ENCODE results near the gene ZNF425. TPM values are rescaled to one million over a fixed set of nuclear protein-coding genes. Genes with fewer than 3 reads are reported as not detected.
A peak's percentile ranks its signal among the peaks of the same experiment; 100 is the strongest.

The ZNF425 gene
- total and polyA plus RNA-seq, 9 of the 15 experiments (the other 6 are each of a cell fraction or from before 2014, with no cell fraction given): 0.03 to 0.89 (median 0.54) TPM

DNA sequence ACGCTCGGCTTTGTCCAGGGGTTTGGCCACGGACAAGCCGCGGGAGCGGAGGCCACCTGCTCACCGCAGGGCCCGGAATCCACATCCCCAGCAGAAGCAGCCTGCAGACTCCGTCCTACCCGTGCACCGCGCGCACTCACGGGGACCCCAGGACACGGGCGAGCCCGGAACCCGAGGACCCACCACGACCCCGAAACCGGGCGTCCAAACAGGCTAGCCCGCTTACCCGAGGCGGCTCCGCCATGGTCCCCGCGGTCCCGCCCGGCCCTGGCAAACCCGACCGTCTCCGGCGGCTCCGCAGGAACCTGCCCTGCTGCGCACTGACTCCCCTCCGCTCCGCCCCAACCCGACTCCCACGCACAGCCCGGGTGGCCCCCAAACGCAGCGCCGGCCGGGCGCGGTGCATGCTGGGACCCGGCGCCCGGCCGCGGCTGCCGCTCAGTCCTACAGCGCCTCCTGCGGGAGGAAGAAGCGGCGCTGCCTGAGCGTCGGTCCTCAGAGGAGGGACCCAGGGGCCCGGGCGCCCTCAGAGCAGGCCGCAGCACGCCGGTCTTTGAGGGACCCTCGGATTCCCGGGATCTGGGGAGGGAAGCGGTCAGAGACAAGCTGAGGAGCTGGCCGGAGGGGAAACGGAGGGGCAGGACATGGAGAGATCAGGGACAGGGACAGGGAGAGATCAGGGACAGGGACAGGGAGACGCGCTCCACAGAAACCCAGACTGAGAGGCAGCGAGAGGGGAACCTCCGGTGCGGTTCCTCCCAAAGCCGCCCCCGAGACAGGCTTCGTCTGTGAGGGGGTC lies 35.5 kb downstream of the ZNF425 start, which contains the start of gene ZNF786 (continued):
- TF ChIP-seq, protein P1, sequence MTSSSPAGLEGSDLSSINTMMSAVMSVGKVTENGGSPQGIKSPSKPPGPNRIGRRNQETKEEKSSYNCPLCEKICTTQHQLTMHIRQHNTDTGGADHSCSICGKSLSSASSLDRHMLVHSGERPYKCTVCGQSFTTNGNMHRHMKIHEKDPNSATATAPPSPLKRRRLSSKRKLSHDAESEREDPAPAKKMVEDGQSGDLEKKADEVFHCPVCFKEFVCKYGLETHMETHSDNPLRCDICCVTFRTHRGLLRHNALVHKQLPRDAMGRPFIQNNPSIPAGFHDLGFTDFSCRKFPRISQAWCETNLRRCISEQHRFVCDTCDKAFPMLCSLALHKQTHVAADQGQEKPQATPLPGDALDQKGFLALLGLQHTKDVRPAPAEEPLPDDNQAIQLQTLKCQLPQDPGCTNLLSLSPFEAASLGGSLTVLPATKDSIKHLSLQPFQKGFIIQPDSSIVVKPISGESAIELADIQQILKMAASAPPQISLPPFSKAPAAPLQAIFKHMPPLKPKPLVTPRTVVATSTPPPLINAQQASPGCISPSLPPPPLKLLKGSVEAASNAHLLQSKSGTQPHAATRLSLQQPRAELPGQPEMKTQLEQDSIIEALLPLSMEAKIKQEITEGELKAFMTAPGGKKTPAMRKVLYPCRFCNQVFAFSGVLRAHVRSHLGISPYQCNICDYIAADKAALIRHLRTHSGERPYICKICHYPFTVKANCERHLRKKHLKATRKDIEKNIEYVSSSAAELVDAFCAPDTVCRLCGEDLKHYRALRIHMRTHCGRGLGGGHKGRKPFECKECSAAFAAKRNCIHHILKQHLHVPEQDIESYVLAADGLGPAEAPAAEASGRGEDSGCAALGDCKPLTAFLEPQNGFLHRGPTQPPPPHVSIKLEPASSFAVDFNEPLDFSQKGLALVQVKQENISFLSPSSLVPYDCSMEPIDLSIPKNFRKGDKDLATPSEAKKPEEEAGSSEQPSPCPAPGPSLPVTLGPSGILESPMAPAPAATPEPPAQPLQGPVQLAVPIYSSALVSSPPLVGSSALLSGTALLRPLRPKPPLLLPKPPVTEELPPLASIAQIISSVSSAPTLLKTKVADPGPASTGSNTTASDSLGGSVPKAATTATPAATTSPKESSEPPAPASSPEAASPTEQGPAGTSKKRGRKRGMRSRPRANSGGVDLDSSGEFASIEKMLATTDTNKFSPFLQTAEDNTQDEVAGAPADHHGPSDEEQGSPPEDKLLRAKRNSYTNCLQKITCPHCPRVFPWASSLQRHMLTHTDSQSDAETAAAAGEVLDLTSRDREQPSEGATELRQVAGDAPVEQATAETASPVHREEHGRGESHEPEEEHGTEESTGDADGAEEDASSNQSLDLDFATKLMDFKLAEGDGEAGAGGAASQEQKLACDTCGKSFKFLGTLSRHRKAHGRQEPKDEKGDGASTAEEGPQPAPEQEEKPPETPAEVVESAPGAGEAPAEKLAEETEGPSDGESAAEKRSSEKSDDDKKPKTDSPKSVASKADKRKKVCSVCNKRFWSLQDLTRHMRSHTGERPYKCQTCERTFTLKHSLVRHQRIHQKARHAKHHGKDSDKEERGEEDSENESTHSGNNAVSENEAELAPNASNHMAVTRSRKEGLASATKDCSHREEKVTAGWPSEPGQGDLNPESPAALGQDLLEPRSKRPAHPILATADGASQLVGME (CRISPR knock-in tag; IDR thresholded peaks at IDR 0.05): 0 out of 2 replicates have a peak, but pooled peaks have one; percentile 76
- TF ChIP-seq NR4A1 (CRISPR knock-in tag; IDR thresholded peaks at IDR 0.05) (no peak), NR4A1 (tag; IDR thresholded peaks at IDR 0.05) (no peak), HMG20B (CRISPR knock-in tag; IDR thresholded peaks at IDR 0.05) (no peak), ZNF316 (IDR thresholded peaks at IDR 0.05) (no peak), POLR2H (tag; IDR thresholded peaks at IDR 0.05; ENCODE audit: low read depth) (no peak), RBM17 (IDR thresholded peaks at IDR 0.05; ENCODE audit: borderline replicate concordance, low read depth, low read length) (no peak), TAL1 (IDR thresholded peaks at IDR 0.05) (no peak), ZNF699 (CRISPR knock-in tag; IDR thresholded peaks at IDR 0.05; ENCODE audit: insufficient replicate concordance) (no peak), ZNF3 (CRISPR knock-in tag; IDR thresholded peaks at IDR 0.05) (no peak), ELF2 (CRISPR knock-in tag; IDR thresholded peaks at IDR 0.05) (no peak), MCM3 (IDR thresholded peaks at IDR 0.05) (no peak), BRCA1 (IDR thresholded peaks at IDR 0.05) (no peak), BRCA1 (CRISPR knock-in tag; IDR thresholded peaks at IDR 0.05) (no peak; the same call in 1 of the 2 replicates), FOS (IDR thresholded peaks at IDR 0.05; ENCODE audit: extremely low read depth, insufficient read length) (no peak), TRIM24 (IDR thresholded peaks at IDR 0.05) (peak in 1 of 2 experiments; percentile 57; a peak in 1 of 4 replicates), CSDE1 (IDR thresholded peaks at IDR 0.05) (no peak), MAFF (IDR thresholded peaks at IDR 0.05; ENCODE audit: low read length) (no peak), IRF2 (CRISPR knock-in tag; IDR thresholded peaks at IDR 0.05) (no peak), MLX (CRISPR knock-in tag; conservative IDR thresholded peaks at IDR 0.05) (no peak), ZNF512 (tag; IDR thresholded peaks at IDR 0.05) (no peak), NR3C1 (CRISPR knock-in tag; IDR thresholded peaks at IDR 0.05) (no peak), MCM7 (IDR thresholded peaks at IDR 0.05) (no peak), TSC22D4 (tag; IDR thresholded peaks at IDR 0.05) (no peak)

Data from K562 (cell line).